ENCODE measurements around the gene MTARC2.

MTARC2 gene

DNA sequence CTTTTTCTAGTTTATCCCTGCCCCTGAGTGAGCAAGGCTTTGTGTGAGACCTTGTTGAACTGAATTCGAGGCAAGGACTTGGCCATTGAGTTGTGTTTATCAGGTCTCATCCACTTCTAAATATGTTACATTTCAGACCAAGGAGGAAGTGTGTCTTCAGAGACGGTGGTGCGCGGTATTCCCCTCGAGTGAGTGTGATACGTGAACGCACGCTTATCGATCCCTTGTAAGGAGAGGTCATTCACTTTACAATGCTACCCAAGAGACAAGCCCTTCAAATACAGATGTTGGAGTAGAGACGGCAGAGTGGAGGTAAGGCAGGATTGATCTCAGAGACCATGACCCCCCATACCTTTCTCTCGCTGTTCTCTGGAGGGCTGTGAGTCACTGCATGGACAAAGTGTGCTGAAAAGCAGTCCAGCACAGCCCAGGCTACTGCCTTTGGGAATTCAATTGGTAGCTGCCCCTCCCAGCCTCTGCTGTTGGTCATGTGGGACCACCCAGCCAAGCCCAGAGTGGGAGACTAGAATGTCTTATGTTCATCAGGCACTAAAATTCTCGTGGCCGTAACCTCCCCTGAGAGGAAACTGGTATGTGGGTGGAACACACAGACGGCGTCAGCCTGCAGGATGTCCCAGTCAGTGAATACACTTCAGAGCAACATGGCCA, 22.3 kb downstream of the MTARC2 start:
- no peak overlapping the region for H3K56ac ChIP-seq (ENCODE audit: low read length)

GRCh38 chr1:220772846-220773245, 24.7 kb downstream of the MTARC2 start:
- Histone ChIP-seq H3K36me3 (ENCODE audit: control insufficient read depth, insufficient read depth, low read length) (no peaks in the 10 kb centered on the region), H3K27me3 (ENCODE audit: insufficient read depth, low read length, poor library complexity) (no peaks in the 10 kb centered on the region), H3K4me1 (ENCODE audit: control insufficient read depth, low read depth, low read length) (no peaks in the 10 kb centered on the region), H4K5ac (ENCODE audit: low read length) (no peak overlapping the region), H3K4ac (ENCODE audit: low read depth, low read length) (no peak overlapping the region), H2BK120ac (ENCODE audit: low read depth, low read length) (no peak overlapping the region), H3K79me2 (ENCODE audit: control insufficient read depth, insufficient read depth, low read length) (no peaks in the 10 kb centered on the region), H2BK15ac (replicated peaks; ENCODE audit: low read depth) (no peak overlapping the region), H3K23ac (ENCODE audit: low read length) (no peak overlapping the region), H3K18ac (ENCODE audit: low read length) (no peak overlapping the region), H3K27ac (ENCODE audit: low read depth, low read length) (no peak overlapping the region), H2BK5ac (ENCODE audit: low read length) (no peak overlapping the region), H3K9ac (ENCODE audit: low read length) (no peak overlapping the region), H4K8ac (ENCODE audit: low read depth, low read length) (no peak overlapping the region), H3K79me1 (ENCODE audit: low read length) (no peaks in the 10 kb centered on the region), H3K4me2 (ENCODE audit: low read length) (no peak overlapping the region), H3K56ac (ENCODE audit: low read length) (no peak overlapping the region), H2AK5ac (ENCODE audit: low read length) (no peak overlapping the region), H3K4me3 (ENCODE audit: low read length) (no peak overlapping the region)
- DNase-seq, result no peak
- no CpG with 5 or more reads among the region's 4 CpGs for WGBS (ENCODE audit: extremely low coverage, insufficient coverage, low lambda C conversion rate)

More for the DNA sequence above, 22.3 kb downstream of the MTARC2 start:
- Histone ChIP-seq H3K79me1 (ENCODE audit: low read length) (no peaks in the 10 kb centered on the region), H2BK5ac (ENCODE audit: low read length) (no peak overlapping the region), H3K36me3 (ENCODE audit: control insufficient read depth, insufficient read depth, low read length) (no peaks in the 10 kb centered on the region), H3K27me3 (ENCODE audit: insufficient read depth, low read length, poor library complexity) (no peaks in the 10 kb centered on the region), H2BK120ac (ENCODE audit: low read depth, low read length) (no peak overlapping the region), H3K4ac (ENCODE audit: low read depth, low read length) (no peak overlapping the region), H3K27ac (ENCODE audit: low read depth, low read length) (no peak overlapping the region), H3K23ac (ENCODE audit: low read length) (no peak overlapping the region), H3K18ac (ENCODE audit: low read length) (no peak overlapping the region), H3K4me2 (ENCODE audit: low read length) (no peak overlapping the region), H4K8ac (ENCODE audit: low read depth, low read length) (no peak overlapping the region), H2AK5ac (ENCODE audit: low read length) (no peak overlapping the region), H3K9ac (ENCODE audit: low read length) (no peak overlapping the region), H4K5ac (ENCODE audit: low read length) (no peak overlapping the region), H2BK15ac (replicated peaks; ENCODE audit: low read depth) (no peak overlapping the region), H3K4me3 (ENCODE audit: low read length) (no peak overlapping the region), H3K4me1 (ENCODE audit: control insufficient read depth, low read depth, low read length) (no peaks in the 10 kb centered on the region), H3K79me2 (ENCODE audit: control insufficient read depth, insufficient read depth, low read length) (no peaks in the 10 kb centered on the region)
- DNase-seq, result no peak
- WGBS (ENCODE audit: extremely low coverage, insufficient coverage, low lambda C conversion rate), result no CpG with 5 or more reads among the region's 15 CpGs

DNA sequence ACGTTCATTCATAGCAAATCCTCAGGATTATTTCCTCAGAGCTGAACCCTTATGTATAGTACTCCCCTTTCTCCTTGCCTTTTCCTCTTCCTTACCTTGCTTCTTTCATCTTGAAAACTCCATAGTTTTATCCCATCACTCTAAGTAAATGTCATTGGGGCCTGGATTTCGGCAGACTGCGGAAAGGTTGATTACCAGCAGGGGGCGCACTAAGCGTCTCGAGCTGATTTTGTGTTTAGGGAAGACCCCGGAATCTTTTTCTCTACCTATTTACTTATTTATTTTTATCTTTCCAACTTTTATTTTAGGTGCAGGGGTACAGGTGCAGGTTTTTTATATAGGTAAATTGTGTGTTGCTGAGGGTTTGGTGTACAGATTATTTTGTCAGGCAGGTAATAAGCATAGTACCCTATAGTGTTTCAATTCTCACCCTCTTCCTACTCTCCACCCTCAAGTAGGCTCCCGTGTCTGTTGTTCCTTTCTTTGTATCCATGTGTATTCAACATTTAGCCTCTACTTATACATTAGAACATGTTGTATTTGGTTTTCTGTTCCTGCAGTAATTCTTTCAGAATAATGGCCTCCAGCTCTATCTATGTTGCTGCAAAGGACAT, 27.2 kb downstream of the MTARC2 start:
- no CpG with 5 or more reads among the region's 8 CpGs for WGBS (ENCODE audit: extremely low coverage, insufficient coverage, low lambda C conversion rate)
- H3K4me3 ChIP-seq (ENCODE audit: low read length), result no peak overlapping the region

GRCh38 chr1:220776254-220776653, 28.1 kb downstream of the MTARC2 start:
- H3K18ac ChIP-seq (ENCODE audit: low read length), result no peak overlapping the region
- H3K36me3 ChIP-seq (ENCODE audit: control insufficient read depth, insufficient read depth, low read length), result no peaks in the 10 kb centered on the region
- no peak overlapping the region for H2BK15ac ChIP-seq (replicated peaks; ENCODE audit: low read depth)
- H3K4me2 ChIP-seq (ENCODE audit: low read length), result no peak overlapping the region
- no peak for DNase-seq
- no peak overlapping the region for H2AK5ac ChIP-seq (ENCODE audit: low read length)
- H3K27ac ChIP-seq (ENCODE audit: low read depth, low read length), result no peak overlapping the region
- H3K4ac ChIP-seq (ENCODE audit: low read depth, low read length), result no peak overlapping the region
- H3K23ac ChIP-seq (ENCODE audit: low read length), result no peak overlapping the region
- H2BK5ac ChIP-seq (ENCODE audit: low read length), result no peak overlapping the region
- no peaks in the 10 kb centered on the region for H3K4me1 ChIP-seq (ENCODE audit: control insufficient read depth, low read depth, low read length)
- H4K8ac ChIP-seq (ENCODE audit: low read depth, low read length), result no peak overlapping the region
- H3K79me1 ChIP-seq (ENCODE audit: low read length), result no peaks in the 10 kb centered on the region
- H3K9ac ChIP-seq (ENCODE audit: low read length), result no peak overlapping the region
- no CpG with 5 or more reads among the region's 7 CpGs for WGBS (ENCODE audit: extremely low coverage, insufficient coverage, low lambda C conversion rate)
- H3K4me3 ChIP-seq (ENCODE audit: low read length), result no peak overlapping the region
- H3K79me2 ChIP-seq (ENCODE audit: control insufficient read depth, insufficient read depth, low read length), result no peaks in the 10 kb centered on the region
- H2BK120ac ChIP-seq (ENCODE audit: low read depth, low read length), result no peak overlapping the region
- no peak overlapping the region for H4K5ac ChIP-seq (ENCODE audit: low read length)
- no peaks in the 10 kb centered on the region for H3K27me3 ChIP-seq (ENCODE audit: insufficient read depth, low read length, poor library complexity)
- H3K56ac ChIP-seq (ENCODE audit: low read length), result no peak overlapping the region

More for the DNA sequence above, 27.2 kb downstream of the MTARC2 start:
- no peak overlapping the region for H3K4ac ChIP-seq (ENCODE audit: low read depth, low read length)
- DNase-seq, result no peak
- no peak overlapping the region for H3K23ac ChIP-seq (ENCODE audit: low read length)
- H2BK5ac ChIP-seq (ENCODE audit: low read length), result no peak overlapping the region
- H3K79me1 ChIP-seq (ENCODE audit: low read length), result no peaks in the 10 kb centered on the region
- no peak overlapping the region for H2BK120ac ChIP-seq (ENCODE audit: low read depth, low read length)
- no peaks in the 10 kb centered on the region for H3K4me1 ChIP-seq (ENCODE audit: control insufficient read depth, low read depth, low read length)
- no peak overlapping the region for H3K18ac ChIP-seq (ENCODE audit: low read length)
- no peak overlapping the region for H4K8ac ChIP-seq (ENCODE audit: low read depth, low read length)
- no peak overlapping the region for H3K56ac ChIP-seq (ENCODE audit: low read length)
- H3K9ac ChIP-seq (ENCODE audit: low read length), result no peak overlapping the region
- no peak overlapping the region for H3K4me2 ChIP-seq (ENCODE audit: low read length)
- H3K27me3 ChIP-seq (ENCODE audit: insufficient read depth, low read length, poor library complexity), result no peaks in the 10 kb centered on the region
- H3K27ac ChIP-seq (ENCODE audit: low read depth, low read length), result no peak overlapping the region
- H2AK5ac ChIP-seq (ENCODE audit: low read length), result no peak overlapping the region
- H4K5ac ChIP-seq (ENCODE audit: low read length), result no peak overlapping the region
- H3K79me2 ChIP-seq (ENCODE audit: control insufficient read depth, insufficient read depth, low read length), result no peaks in the 10 kb centered on the region
- H3K36me3 ChIP-seq (ENCODE audit: control insufficient read depth, insufficient read depth, low read length), result no peaks in the 10 kb centered on the region
- H2BK15ac ChIP-seq (replicated peaks; ENCODE audit: low read depth), result no peak overlapping the region

GRCh38 chr1:220776720-220777326, 28.7 kb downstream of the MTARC2 start:
- H2BK5ac ChIP-seq (ENCODE audit: low read length), result no peak overlapping the region
- H3K4me2 ChIP-seq (ENCODE audit: low read length), result no peak overlapping the region
- no peak overlapping the region for H2BK15ac ChIP-seq (replicated peaks; ENCODE audit: low read depth)
- no peak overlapping the region for H3K56ac ChIP-seq (ENCODE audit: low read length)
- no peak overlapping the region for H4K5ac ChIP-seq (ENCODE audit: low read length)
- no peak overlapping the region for H3K4ac ChIP-seq (ENCODE audit: low read depth, low read length)
- H3K27ac ChIP-seq (ENCODE audit: low read depth, low read length), result no peak overlapping the region
- no peak overlapping the region for H3K23ac ChIP-seq (ENCODE audit: low read length)
- peak; percentile 53 for DNase-seq
- H2BK120ac ChIP-seq (ENCODE audit: low read depth, low read length), result no peak overlapping the region
- H4K8ac ChIP-seq (ENCODE audit: low read depth, low read length), result no peak overlapping the region
- H3K36me3 ChIP-seq (ENCODE audit: control insufficient read depth, insufficient read depth, low read length), result no peaks in the 10 kb centered on the region
- no peaks in the 10 kb centered on the region for H3K79me2 ChIP-seq (ENCODE audit: control insufficient read depth, insufficient read depth, low read length)
- H3K27me3 ChIP-seq (ENCODE audit: insufficient read depth, low read length, poor library complexity), result no peaks in the 10 kb centered on the region
- H2AK5ac ChIP-seq (ENCODE audit: low read length), result no peak overlapping the region
- H3K79me1 ChIP-seq (ENCODE audit: low read length), result no peaks in the 10 kb centered on the region
- H3K4me1 ChIP-seq (ENCODE audit: control insufficient read depth, low read depth, low read length), result no peaks in the 10 kb centered on the region
- no peak overlapping the region for H3K18ac ChIP-seq (ENCODE audit: low read length)
- WGBS (ENCODE audit: extremely low coverage, insufficient coverage, low lambda C conversion rate), result no CpG with 5 or more reads among the region's 19 CpGs
- H3K4me3 ChIP-seq (ENCODE audit: low read length), result no peak overlapping the region
- no peak overlapping the region for H3K9ac ChIP-seq (ENCODE audit: low read length)

All from mesendoderm (in vitro differentiated cells).